Fibroblast of the aortic adventitia (primary cell): ENCODE results near the gene SCARB2. TPM values are rescaled to one million over a fixed set of nuclear protein-coding genes. Genes with fewer than 3 reads are reported as not detected.

Source experiments
- DNase-seq: peaks from one replicate; pipeline ENCODE4 v3.0.0-alpha.2; 2010; ENCODE audit warnings: low read depth
- H3K4me3 ChIP-seq: 2 replicates; pipeline ENCODE4 v1.5.1; 2011; ENCODE audit warnings: low read depth, mild to moderate bottlenecking, control low read depth, low read length, moderate library complexity
- total RNA-seq: library from RNA; depleted of rRNA; stranded (reverse); fragments of >200 nt; gene quantifications from 2 replicates; pipeline ENCODE4 v1.2.3, GENCODE V29; 2012; ENCODE audit warnings: low replicate concordance
- TF ChIP-seq, protein P1 (sequence below): IDR thresholded peaks from 2 replicates; pipeline ENCODE4 v1.5.1; 2011; ENCODE audit warnings: mild to moderate bottlenecking, low read length, control low read depth, inconsistent platforms; ENCODE audit not compliant: insufficient read depth

The SCARB2 gene
- total RNA-seq, 1 donor: 184 TPM

DNA sequence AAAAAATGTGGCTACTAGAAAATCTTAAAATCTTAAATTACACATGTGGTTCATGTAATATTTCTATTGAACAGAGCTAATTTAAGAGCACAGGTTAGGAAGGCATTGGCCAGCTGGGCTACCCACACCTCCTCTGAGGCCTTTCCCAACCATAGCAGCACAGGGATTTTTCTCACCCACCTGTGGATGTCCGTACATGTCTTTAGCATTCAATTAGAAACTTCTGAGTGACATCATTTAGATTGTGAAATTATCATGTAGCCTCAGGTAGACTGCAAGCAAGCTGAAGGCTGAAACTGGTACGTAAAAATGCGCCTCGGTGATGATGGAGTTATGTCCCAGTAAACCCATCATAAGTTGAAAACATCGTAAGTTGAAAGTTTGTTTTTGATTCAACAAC, 31.2 kb downstream of the SCARB2 start:
- TF ChIP-seq, protein P1, sequence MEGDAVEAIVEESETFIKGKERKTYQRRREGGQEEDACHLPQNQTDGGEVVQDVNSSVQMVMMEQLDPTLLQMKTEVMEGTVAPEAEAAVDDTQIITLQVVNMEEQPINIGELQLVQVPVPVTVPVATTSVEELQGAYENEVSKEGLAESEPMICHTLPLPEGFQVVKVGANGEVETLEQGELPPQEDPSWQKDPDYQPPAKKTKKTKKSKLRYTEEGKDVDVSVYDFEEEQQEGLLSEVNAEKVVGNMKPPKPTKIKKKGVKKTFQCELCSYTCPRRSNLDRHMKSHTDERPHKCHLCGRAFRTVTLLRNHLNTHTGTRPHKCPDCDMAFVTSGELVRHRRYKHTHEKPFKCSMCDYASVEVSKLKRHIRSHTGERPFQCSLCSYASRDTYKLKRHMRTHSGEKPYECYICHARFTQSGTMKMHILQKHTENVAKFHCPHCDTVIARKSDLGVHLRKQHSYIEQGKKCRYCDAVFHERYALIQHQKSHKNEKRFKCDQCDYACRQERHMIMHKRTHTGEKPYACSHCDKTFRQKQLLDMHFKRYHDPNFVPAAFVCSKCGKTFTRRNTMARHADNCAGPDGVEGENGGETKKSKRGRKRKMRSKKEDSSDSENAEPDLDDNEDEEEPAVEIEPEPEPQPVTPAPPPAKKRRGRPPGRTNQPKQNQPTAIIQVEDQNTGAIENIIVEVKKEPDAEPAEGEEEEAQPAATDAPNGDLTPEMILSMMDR: no peak
- no peak overlapping the region for H3K4me3 ChIP-seq
- no peak for DNase-seq

DNA sequence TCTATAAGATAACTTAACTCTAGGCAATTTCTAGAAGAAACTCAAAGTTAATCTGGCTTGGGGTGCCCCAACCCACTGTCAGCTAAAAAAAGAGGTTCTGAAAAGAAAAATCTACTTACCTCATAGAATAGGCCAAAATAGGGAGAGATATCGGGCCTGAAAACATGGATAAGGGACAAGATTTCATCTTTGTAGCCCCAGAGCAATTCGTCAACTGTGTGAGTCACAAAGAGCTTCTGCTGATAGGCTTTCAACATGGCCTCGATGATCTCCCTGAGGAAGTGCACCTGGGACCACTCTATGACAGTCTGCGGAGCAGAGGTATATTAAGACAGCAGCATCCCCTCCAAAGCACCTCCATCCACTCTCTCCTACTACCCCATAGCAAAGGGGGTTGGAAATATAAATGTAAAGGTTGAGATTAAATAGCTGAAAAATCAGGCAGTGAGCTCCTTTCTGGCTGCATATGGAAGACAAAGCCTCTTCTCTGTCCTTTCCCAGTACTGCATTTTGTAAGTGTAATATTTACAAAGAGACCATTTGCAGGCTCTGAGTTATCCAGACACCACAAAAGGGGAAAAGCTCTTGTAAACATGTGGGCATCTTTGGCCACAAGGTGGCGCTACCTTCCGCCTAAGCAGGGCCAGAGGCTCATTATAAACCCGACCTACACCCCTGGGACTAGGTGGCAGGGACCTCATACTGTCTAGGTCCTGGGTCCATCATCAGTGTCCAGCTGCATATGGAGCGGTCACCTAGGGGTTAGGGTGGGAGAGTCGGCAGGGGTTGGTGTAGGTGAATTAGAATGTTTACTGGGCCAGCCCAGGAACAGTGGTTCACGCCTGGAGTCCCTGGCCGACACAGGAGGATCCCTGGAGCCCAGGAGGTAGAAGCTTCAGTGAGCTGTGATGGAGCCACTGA, 34.0 kb downstream of the SCARB2 start:
- H3K4me3 ChIP-seq: no peak overlapping the region
- TF ChIP-seq, protein P1: peak; percentile 91
- DNase-seq: peak; percentile 88

DNA sequence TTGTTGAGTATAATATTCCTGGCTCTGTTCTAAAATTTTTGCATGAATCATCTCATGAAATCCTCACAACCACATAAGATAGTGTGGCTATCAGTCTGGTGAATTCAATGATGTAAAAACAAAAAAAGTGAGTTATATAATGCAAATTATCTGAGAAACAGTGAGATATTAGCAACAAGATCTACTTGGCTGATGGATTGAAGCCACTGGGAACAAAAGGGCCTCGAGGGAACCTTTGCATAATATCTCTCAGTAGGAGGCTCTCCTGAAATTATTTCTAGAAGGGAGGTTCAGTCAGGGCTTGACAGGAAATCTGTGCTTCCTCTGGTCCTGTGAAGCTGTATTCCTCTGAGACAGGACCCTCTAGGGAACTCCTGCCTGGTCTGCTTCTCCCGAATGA, 35.3 kb downstream of the SCARB2 start:
- peak; percentile 59 for DNase-seq
- H3K4me3 ChIP-seq: no peak overlapping the region
- TF ChIP-seq, protein P1: no peak

DNA sequence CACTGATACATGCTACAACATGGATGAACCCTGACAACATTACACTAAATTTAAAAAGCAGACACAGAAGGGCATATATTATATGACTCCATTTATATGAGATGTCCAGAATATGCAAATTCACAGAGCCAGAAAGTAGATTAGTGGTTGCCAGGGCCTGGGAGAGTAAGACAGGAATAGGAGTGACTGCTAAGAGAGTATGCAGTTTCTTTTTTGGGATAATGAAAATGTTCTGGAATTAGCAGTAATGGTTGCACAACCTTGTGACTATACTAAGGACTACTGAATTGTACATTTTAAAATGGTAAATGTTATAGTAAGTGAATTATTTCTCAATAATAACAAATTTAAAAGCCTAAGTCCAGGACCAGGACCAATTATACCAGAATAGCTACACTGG, 35.9 kb downstream of the SCARB2 start:
- DNase-seq: peak; percentile 20
- no peak overlapping the region for H3K4me3 ChIP-seq
- TF ChIP-seq, protein P1: no peak

DNA sequence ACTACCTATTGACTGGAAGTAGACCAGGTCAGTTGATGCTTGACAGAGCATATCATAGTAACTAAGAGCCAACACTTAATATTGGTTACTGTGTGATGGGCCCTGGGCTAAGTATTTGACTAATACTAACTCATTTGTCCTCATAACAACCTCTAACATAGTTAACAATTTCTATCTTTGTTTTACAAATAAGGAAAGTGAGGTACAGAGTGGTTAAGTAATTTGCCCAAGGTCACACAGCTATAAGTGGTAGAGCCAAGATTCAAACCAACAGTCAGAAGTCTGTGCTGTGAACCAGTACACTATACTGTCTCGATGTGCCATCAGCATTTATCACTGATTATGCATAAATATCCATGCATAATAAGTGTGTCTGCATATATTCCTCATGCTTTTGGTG, 38.3 kb downstream of the SCARB2 start:
- DNase-seq: no peak
- H3K4me3 ChIP-seq: no peak overlapping the region
- TF ChIP-seq, protein P1: no peak

DNA sequence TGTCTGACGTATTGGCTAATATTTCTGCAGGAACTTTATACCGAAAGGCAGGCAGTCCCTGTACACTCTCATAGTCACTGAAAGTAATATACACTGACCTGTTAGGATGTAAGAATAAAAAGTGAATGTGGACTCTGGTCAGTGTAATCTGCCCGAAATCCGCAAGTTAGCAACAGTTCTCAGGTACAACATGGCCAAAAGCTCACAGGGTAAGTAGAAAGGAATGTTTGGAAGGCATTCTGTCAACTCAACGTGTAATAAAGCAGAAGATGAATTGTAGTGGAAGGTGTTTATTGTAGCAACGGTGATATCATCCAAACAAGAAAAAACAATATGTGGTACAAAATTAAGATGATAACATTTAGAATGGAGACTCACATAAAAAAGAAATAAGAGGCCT, 39.4 kb downstream of the SCARB2 start:
- DNase-seq: no peak
- H3K4me3 ChIP-seq: no peak overlapping the region
- TF ChIP-seq, protein P1: no peak
